H9 (cell line): ENCODE results near the gene ZNF35. TPM values are rescaled to one million over a fixed set of nuclear protein-coding genes. Genes with fewer than 3 reads are reported as not detected.

ENCODE experiments used
- DNase-seq: peaks from one replicate; pipeline ENCODE4 v3.0.0-alpha.2; 2017
- H2AFZ ChIP-seq: one replicate; pipeline ENCODE4 v1.6.1; 2013; ENCODE audit warnings: mild to moderate bottlenecking, low read length, control low read depth, moderate library complexity
- H2AK5ac ChIP-seq: 2 replicates; pipeline ENCODE4 v1.6.1; 2013; ENCODE audit warnings: low read length, control low read depth, mixed read lengths; ENCODE audit not compliant: insufficient read length
- H2BK120ac ChIP-seq: one replicate; pipeline ENCODE4 v1.6.1; 2013; ENCODE audit warnings: low read depth, mild to moderate bottlenecking, low read length, control low read depth, inconsistent platforms; ENCODE audit not compliant: poor library complexity, severe bottlenecking
- H2BK12ac ChIP-seq: 2 replicates; pipeline ENCODE4 v1.6.1; 2013; ENCODE audit warnings: low read length, control low read depth, mixed read lengths, low read depth; ENCODE audit not compliant: insufficient read length
- H2BK15ac ChIP-seq: 2 replicates; pipeline ENCODE4 v1.6.1; 2013; ENCODE audit warnings: low read depth, low read length, control low read depth
- H2BK20ac ChIP-seq: one replicate; pipeline ENCODE4 v1.6.1; 2013; ENCODE audit warnings: low read depth, mild to moderate bottlenecking, low read length, control low read depth, inconsistent platforms; ENCODE audit not compliant: poor library complexity, severe bottlenecking
- H2BK5ac ChIP-seq: 2 replicates; pipeline ENCODE4 v1.6.1; 2013; ENCODE audit warnings: low read length, control low read depth, mixed read lengths; ENCODE audit not compliant: insufficient read length
- H3K14ac ChIP-seq: 2 replicates; pipeline ENCODE4 v1.6.1; 2013; ENCODE audit warnings: low read length, control low read depth; ENCODE audit not compliant: insufficient read depth
- H3K18ac ChIP-seq: 2 replicates; pipeline ENCODE4 v1.6.1; 2013; ENCODE audit warnings: low read depth, mild to moderate bottlenecking, mixed read lengths, low read length, control low read depth; ENCODE audit not compliant: insufficient read length
- H3K23ac ChIP-seq: 2 replicates; pipeline ENCODE4 v1.6.1; 2013; ENCODE audit warnings: low read length, control low read depth, mixed read lengths, low read depth; ENCODE audit not compliant: insufficient read length
- H3K23me2 ChIP-seq: 2 replicates; pipeline ENCODE4 v1.6.1; 2013; ENCODE audit warnings: low read depth, mild to moderate bottlenecking, mixed read lengths, low read length, control low read depth; ENCODE audit not compliant: insufficient read length, poor library complexity, severe bottlenecking
- H3K27ac ChIP-seq: 2 replicates; pipeline ENCODE4 v1.5.1; 2013; ENCODE audit warnings: low read length, control low read depth, mixed read lengths, low read depth; ENCODE audit not compliant: insufficient read length
- H3K27me3 ChIP-seq: 2 replicates; pipeline ENCODE4 v1.6.1; 2013; ENCODE audit warnings: low read length, control low read depth, inconsistent platforms; ENCODE audit not compliant: insufficient read depth
- H3K4ac ChIP-seq: 2 replicates; pipeline ENCODE4 v1.6.1; 2013; ENCODE audit warnings: low read depth, mild to moderate bottlenecking, control low read depth, inconsistent platforms, low read length, moderate library complexity
- H3K4me1 ChIP-seq: 2 replicates; pipeline ENCODE4 v1.6.1; 2013; ENCODE audit warnings: low read length, control low read depth, inconsistent platforms; ENCODE audit not compliant: insufficient read depth
- H3K4me2 ChIP-seq: 2 replicates; pipeline ENCODE4 v1.6.1; 2013; ENCODE audit warnings: low read length, control low read depth, mixed read lengths; ENCODE audit not compliant: insufficient read length, insufficient read depth
- H3K56ac ChIP-seq: 2 replicates; pipeline ENCODE4 v1.6.1; 2013; ENCODE audit warnings: low read depth, mild to moderate bottlenecking, mixed read lengths, low read length, control low read depth; ENCODE audit not compliant: insufficient read length
- H3K79me1 ChIP-seq: 2 replicates; pipeline ENCODE4 v1.6.1; 2013; ENCODE audit warnings: low read depth, mild to moderate bottlenecking, moderate library complexity, low read length, control low read depth, inconsistent platforms; ENCODE audit not compliant: insufficient read depth, poor library complexity, severe bottlenecking
- H3K79me2 ChIP-seq: 2 replicates; pipeline ENCODE4 v1.6.1; 2013; ENCODE audit warnings: low read length, control low read depth, inconsistent platforms; ENCODE audit not compliant: insufficient read depth
- H3K9ac ChIP-seq: 2 replicates; pipeline ENCODE4 v1.6.1; 2013; ENCODE audit warnings: low read length, control low read depth, mixed read lengths; ENCODE audit not compliant: insufficient read length; ENCODE audit errors: extremely low read depth
- H3K9me3 ChIP-seq: one replicate; pipeline ENCODE4 v1.6.1; 2013; ENCODE audit warnings: low read depth, low read length, inconsistent platforms; ENCODE audit not compliant: control insufficient read depth
- H3T11ph ChIP-seq: one replicate; pipeline ENCODE4 v1.6.1; 2013; ENCODE audit warnings: mild to moderate bottlenecking, low read length, control low read depth, inconsistent platforms
- H4K20me1 ChIP-seq: one replicate; pipeline ENCODE4 v1.6.1; 2013; ENCODE audit not compliant: control insufficient read depth, insufficient read length, insufficient read depth
- H4K5ac ChIP-seq: 2 replicates; pipeline ENCODE4 v1.6.1; 2013; ENCODE audit warnings: low read depth, mild to moderate bottlenecking, mixed read lengths, low read length, control low read depth; ENCODE audit not compliant: insufficient read length
- H4K8ac ChIP-seq: replicated peaks from 2 replicates; pipeline ENCODE4 v1.6.1; 2013; ENCODE audit warnings: low read length, control low read depth, mixed read lengths, low read depth; ENCODE audit not compliant: insufficient read length
- H4K91ac ChIP-seq: 2 replicates; pipeline ENCODE4 v1.6.1; 2013; ENCODE audit warnings: low read depth, mild to moderate bottlenecking, moderate library complexity, mixed read lengths, low read length, control low read depth; ENCODE audit not compliant: insufficient read length
- H3K27ac Mint-ChIP-seq, 3 experiments: 2 replicates in 2 of 3; 3 replicates in 1 of 3; pipeline ENCODE4 v1.8.0; 2020 to 2021; ENCODE audit warnings: mixed read lengths in 3 of 3, mild to moderate bottlenecking in 1 of 3, moderate library complexity in 1 of 3
- H3K27me3 Mint-ChIP-seq: 2 replicates; pipeline ENCODE4 v1.8.0; 2021; ENCODE audit warnings: low read depth, mild to moderate bottlenecking, moderate library complexity, mixed read lengths
- H3K36me3 Mint-ChIP-seq, 3 experiments: 2 replicates in 2 of 3; 3 replicates in 1 of 3; pipeline ENCODE4 v1.8.0; 2020 to 2021; ENCODE audit warnings: low read depth in 3 of 3, mixed read lengths in 3 of 3; ENCODE audit not compliant: insufficient read depth in 1 of 3
- H3K4me1 Mint-ChIP-seq, 2 experiments: 2 replicates each; pipeline ENCODE4 v1.8.0; 2020; ENCODE audit warnings: mixed read lengths in 2 of 2
- H3K4me3 Mint-ChIP-seq, 2 experiments: 2 replicates in 1 of 2; 3 replicates in 1 of 2; pipeline ENCODE4 v1.8.0; 2020 to 2021; ENCODE audit warnings: mild to moderate bottlenecking in 2 of 2, mixed read lengths in 2 of 2, moderate library complexity in 1 of 2
- H3K9me3 Mint-ChIP-seq, 2 experiments: 2 replicates in 1 of 2; 3 replicates in 1 of 2; pipeline ENCODE4 v1.8.0; 2020; ENCODE audit warnings: mild to moderate bottlenecking in 2 of 2, mixed read lengths in 2 of 2, moderate library complexity in 1 of 2
- WGBS: extraction: QIAGEN DNeasy Blood & Tissue Kit; methylation state at CpG from one replicate; pipeline ENCODE4 v1.1.7; 2013; ENCODE audit warnings: missing lambda C conversion rate, low lambda C conversion rate, mixed read lengths; ENCODE audit not compliant: insufficient read length; ENCODE audit errors: extremely low coverage; 5-methylcytosine and 5-hydroxymethylcytosine counted together
- total RNA-seq: library from RNA; stranded (reverse); gene quantifications from 2 replicates; pipeline ENCODE4 v1.2.1, GENCODE V29; 2021
- TF ChIP-seq, protein P1 (sequence below): fragments of 200-600 bp; sonication (generic); conservative IDR thresholded peaks from 3 replicates; pipeline ENCODE4 v1.8.0; 2021; ENCODE audit warnings: antibody characterized with exemption, mild to moderate bottlenecking

Gene ZNF35
- total RNA-seq, 1 experiment from 2014 or later = 27.3 TPM

DNA sequence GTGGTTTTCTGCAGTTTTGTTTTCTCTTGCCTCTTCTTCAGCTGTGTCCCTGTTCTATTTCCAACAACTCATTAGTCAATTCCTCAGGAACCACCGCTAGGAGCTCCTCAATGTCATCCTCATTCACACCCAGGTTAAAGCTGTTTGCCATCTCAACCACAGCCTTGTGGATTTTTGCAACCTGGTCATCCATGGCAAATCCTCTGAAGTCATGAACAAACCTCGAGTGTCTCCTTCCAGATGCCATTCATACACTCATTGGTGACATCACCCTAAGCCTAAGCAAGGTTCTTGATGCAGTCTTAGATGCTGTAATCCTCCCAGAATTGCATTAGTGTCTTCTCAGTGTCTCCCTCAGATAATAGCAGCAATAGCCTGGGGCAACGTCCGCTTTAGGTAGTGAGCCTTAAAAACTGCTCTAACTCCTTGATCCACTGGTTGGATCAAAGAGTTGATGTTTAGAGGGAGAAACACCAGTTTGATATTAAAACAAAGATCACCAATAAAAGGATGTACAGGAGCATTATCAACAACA, 32.5 kb downstream of the ZNF35 start:
- H3K9me3 ChIP-seq = peaks cover 2% of the 10 kb centered on the region
- H3K27ac ChIP-seq = no peak overlapping the region
- Mint-ChIP-seq H3K4me3 (no peak overlapping the region), H3K27ac (no peak overlapping the region), H3K9me3 (peaks cover 23 to 43% of the 10 kb centered on the region in 2 experiments), H3K36me3 (peaks cover 21 to 39% (median 27%) of the 10 kb centered on the region in 3 experiments), H3K4me1 (peaks cover 8 to 13% of the 10 kb centered on the region in 2 experiments), H3K27me3 (peaks cover 11% of the 10 kb centered on the region)
- no peak overlapping the region for H3K56ac ChIP-seq
- H3K18ac ChIP-seq = no peak overlapping the region
- H3K4me2 ChIP-seq = no peak overlapping the region
- H3K23ac ChIP-seq = no peak overlapping the region
- H2BK15ac ChIP-seq = no peak overlapping the region
- no peak for DNase-seq
- H3K14ac ChIP-seq = no peak overlapping the region
- H2BK12ac ChIP-seq = no peak overlapping the region
- no peak overlapping the region for H3T11ph ChIP-seq
- no peak overlapping the region for H4K8ac ChIP-seq
- no peak overlapping the region for H4K91ac ChIP-seq
- no peak overlapping the region for H2AK5ac ChIP-seq
- no peak overlapping the region for H3K9ac ChIP-seq
- WGBS = no CpG with 5 or more reads among the region's 4 CpGs
- no peak overlapping the region for H3K4ac ChIP-seq
- H3K4me1 ChIP-seq = no peaks in the 10 kb centered on the region
- H3K79me2 ChIP-seq = no peaks in the 10 kb centered on the region
- no peak overlapping the region for H2BK5ac ChIP-seq
- no peaks in the 10 kb centered on the region for H4K20me1 ChIP-seq
- H2BK20ac ChIP-seq = no peak overlapping the region
- no peak overlapping the region for H2AFZ ChIP-seq
- no peak overlapping the region for H4K5ac ChIP-seq
- H2BK120ac ChIP-seq = no peak overlapping the region
- no peaks in the 10 kb centered on the region for H3K79me1 ChIP-seq
- no peaks in the 10 kb centered on the region for H3K23me2 ChIP-seq
- TF ChIP-seq, protein P1, sequence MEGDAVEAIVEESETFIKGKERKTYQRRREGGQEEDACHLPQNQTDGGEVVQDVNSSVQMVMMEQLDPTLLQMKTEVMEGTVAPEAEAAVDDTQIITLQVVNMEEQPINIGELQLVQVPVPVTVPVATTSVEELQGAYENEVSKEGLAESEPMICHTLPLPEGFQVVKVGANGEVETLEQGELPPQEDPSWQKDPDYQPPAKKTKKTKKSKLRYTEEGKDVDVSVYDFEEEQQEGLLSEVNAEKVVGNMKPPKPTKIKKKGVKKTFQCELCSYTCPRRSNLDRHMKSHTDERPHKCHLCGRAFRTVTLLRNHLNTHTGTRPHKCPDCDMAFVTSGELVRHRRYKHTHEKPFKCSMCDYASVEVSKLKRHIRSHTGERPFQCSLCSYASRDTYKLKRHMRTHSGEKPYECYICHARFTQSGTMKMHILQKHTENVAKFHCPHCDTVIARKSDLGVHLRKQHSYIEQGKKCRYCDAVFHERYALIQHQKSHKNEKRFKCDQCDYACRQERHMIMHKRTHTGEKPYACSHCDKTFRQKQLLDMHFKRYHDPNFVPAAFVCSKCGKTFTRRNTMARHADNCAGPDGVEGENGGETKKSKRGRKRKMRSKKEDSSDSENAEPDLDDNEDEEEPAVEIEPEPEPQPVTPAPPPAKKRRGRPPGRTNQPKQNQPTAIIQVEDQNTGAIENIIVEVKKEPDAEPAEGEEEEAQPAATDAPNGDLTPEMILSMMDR = no peak
- H3K27me3 ChIP-seq = no peaks in the 10 kb centered on the region
